ENCODE results near the gene VCAN.

VCAN gene

DNA sequence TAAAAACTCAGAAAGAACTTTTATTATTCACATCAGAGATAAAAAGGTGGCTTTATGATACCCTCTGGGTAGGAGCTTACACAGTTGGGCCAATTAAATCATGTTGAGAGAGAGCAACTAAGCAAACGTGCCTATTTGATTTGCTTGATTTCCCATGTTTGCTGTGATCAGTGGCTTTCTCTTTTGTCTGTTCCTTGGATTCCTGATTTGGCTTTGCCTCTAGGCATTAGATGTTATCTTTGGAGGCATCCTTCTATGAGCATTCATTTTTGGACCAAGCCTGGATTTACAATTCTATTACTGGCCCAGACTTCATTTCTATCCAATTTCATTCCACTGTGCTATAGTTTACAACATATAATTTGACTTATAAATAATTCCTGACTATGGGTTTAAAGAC is 35.9 kb downstream of the VCAN start:
- H3K4me3 ChIP-seq (ENCODE audit: low read depth, low read length) = no peak overlapping the region
- no peak for DNase-seq (ENCODE audit: low read depth)
- TF ChIP-seq, protein P1, sequence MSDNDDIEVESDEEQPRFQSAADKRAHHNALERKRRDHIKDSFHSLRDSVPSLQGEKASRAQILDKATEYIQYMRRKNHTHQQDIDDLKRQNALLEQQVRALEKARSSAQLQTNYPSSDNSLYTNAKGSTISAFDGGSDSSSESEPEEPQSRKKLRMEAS (IDR thresholded peaks at IDR 0.05; ENCODE audit: low read depth, low read length) = no peak
- TF ChIP-seq MYC (IDR thresholded peaks at IDR 0.05; ENCODE audit: low read depth, low read length) (no peak), POLR2A (IDR thresholded peaks at IDR 0.05; ENCODE audit: extremely low read depth, insufficient read length) (no peak)
- TF ChIP-seq, protein P2, sequence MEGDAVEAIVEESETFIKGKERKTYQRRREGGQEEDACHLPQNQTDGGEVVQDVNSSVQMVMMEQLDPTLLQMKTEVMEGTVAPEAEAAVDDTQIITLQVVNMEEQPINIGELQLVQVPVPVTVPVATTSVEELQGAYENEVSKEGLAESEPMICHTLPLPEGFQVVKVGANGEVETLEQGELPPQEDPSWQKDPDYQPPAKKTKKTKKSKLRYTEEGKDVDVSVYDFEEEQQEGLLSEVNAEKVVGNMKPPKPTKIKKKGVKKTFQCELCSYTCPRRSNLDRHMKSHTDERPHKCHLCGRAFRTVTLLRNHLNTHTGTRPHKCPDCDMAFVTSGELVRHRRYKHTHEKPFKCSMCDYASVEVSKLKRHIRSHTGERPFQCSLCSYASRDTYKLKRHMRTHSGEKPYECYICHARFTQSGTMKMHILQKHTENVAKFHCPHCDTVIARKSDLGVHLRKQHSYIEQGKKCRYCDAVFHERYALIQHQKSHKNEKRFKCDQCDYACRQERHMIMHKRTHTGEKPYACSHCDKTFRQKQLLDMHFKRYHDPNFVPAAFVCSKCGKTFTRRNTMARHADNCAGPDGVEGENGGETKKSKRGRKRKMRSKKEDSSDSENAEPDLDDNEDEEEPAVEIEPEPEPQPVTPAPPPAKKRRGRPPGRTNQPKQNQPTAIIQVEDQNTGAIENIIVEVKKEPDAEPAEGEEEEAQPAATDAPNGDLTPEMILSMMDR (IDR thresholded peaks at IDR 0.05; ENCODE audit: low read depth, low read length) = no peak

DNA sequence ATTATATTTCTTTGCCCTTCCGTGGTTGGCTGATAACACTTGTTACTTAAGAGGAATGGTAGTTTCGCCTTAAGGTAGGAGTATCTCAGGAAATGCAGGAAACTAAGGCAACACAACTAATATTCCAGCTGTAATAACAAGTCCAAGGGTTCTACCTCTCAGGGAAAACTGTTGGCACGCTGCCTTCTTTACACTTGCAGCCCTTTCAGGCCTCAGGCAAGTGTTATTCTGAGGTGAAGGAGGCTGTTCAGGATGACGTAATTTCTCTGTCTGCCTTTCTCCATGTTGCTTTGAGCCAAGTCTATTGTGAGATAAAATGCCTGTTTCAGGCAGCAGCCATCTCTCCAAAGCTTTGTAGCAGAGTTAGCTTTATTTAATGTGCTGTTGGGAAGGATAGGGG is 38.0 kb downstream of the VCAN start:
- H3K4me3 ChIP-seq (ENCODE audit: low read depth, low read length) = no peak overlapping the region
- TF ChIP-seq, protein P1 (IDR thresholded peaks at IDR 0.05; ENCODE audit: low read depth, low read length) = no peak
- TF ChIP-seq MYC (IDR thresholded peaks at IDR 0.05; ENCODE audit: low read depth, low read length) (no peak), POLR2A (IDR thresholded peaks at IDR 0.05; ENCODE audit: extremely low read depth, insufficient read length) (no peak)
- TF ChIP-seq, protein P2 (IDR thresholded peaks at IDR 0.05; ENCODE audit: low read depth, low read length) = no peak
- DNase-seq (ENCODE audit: low read depth) = peak; percentile 1

DNA sequence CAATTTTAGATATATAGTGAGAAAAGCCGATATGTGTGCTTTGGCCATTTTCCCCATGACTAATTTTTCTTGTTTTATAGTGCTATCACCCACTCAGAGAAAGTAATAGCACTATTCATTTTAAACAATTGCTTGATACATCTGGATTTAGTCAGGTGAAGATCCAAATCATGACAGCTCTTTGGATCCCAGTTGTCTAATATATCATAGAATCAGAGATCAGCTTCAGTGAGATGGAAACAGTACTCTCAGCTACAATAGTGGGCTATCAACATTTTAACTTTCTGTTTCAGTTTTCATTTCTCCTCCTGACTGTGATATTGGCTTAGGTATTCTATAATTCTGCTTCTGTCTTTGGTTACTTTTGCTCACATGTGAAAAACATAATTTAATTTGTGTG is 38.7 kb downstream of the VCAN start:
- DNase-seq (ENCODE audit: low read depth) = no peak
- H3K4me3 ChIP-seq (ENCODE audit: low read depth, low read length) = no peak overlapping the region
- no peak for TF ChIP-seq MYC (IDR thresholded peaks at IDR 0.05; ENCODE audit: low read depth, low read length)
- TF ChIP-seq, protein P2 (IDR thresholded peaks at IDR 0.05; ENCODE audit: low read depth, low read length) = no peak
- TF ChIP-seq, protein P1 (IDR thresholded peaks at IDR 0.05; ENCODE audit: low read depth, low read length) = no peak

DNA sequence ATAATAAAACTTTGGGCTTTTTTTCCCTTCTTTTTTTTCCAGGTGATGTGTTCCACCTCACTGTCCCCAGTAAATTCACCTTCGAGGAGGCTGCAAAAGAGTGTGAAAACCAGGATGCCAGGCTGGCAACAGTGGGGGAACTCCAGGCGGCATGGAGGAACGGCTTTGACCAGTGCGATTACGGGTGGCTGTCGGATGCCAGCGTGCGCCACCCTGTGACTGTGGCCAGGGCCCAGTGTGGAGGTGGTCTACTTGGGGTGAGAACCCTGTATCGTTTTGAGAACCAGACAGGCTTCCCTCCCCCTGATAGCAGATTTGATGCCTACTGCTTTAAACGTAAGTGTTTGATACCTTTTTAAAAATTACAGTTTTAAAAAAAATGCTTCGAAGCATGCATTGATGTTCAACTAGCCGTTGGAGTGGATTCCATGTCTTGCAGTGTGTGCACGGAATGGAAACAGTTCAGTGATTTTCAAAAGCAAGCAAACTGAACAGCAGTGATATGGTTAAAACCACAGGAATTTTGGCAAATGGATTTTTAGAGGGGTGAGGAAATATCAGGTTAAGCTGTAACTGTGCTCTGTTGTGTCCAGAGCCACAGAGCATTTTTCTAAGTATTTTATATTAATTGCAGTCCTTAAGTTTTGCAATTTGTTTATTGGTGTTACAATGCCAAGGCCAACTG is 40.7 kb downstream of the VCAN start:
- TF ChIP-seq, protein P2 (IDR thresholded peaks at IDR 0.05; ENCODE audit: low read depth, low read length) = no peak
- TF ChIP-seq MYC (IDR thresholded peaks at IDR 0.05; ENCODE audit: low read depth, low read length) (no peak), POLR2A (IDR thresholded peaks at IDR 0.05; ENCODE audit: extremely low read depth, insufficient read length) (no peak)
- TF ChIP-seq, protein P1 (IDR thresholded peaks at IDR 0.05; ENCODE audit: low read depth, low read length) = no peak
- DNase-seq (ENCODE audit: low read depth) = no peak
- H3K4me3 ChIP-seq (ENCODE audit: low read depth, low read length) = no peak overlapping the region

DNA sequence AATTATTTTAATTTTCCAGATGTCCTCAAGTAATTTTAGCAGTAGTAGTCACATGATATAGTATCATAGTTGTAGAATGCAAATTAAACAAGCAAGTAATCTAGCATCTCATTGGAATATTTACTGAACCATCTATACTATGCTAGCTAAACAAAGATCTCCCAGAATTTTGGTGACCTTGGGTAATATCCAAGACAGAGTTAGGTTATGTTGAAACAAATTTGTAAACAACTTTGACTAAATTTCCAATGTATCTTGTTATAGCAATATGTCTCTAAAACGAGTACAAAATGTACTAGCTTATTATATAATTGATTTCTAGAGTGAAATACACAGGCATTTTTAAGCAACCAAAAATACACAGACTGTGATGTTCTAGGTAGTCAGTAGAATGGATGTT is 41.5 kb downstream of the VCAN start:
- H3K4me3 ChIP-seq (ENCODE audit: low read depth, low read length) = no peak overlapping the region
- DNase-seq (ENCODE audit: low read depth) = no peak
- TF ChIP-seq, protein P1 (IDR thresholded peaks at IDR 0.05; ENCODE audit: low read depth, low read length) = no peak
- TF ChIP-seq, protein P2 (IDR thresholded peaks at IDR 0.05; ENCODE audit: low read depth, low read length) = no peak
- TF ChIP-seq POLR2A (IDR thresholded peaks at IDR 0.05; ENCODE audit: extremely low read depth, insufficient read length) = no peak
- no peak for TF ChIP-seq MYC (IDR thresholded peaks at IDR 0.05; ENCODE audit: low read depth, low read length)

All from NB4 (cell line).